GM21447 (cell line): ENCODE results near the gene AIRE.
"Not testable (repeated sequence)": the region's sequence is repeated elsewhere in the genome, so short reads cannot be mapped to it uniquely, and the experiment has no call there.

ENCODE experiments used
- ATAC-seq: cut with Tn5 transposase; IDR thresholded peaks from one replicate; pipeline ENCODE4 v1.9.1; 2021; ENCODE audit not compliant: unreplicated experiment

The AIRE gene

DNA sequence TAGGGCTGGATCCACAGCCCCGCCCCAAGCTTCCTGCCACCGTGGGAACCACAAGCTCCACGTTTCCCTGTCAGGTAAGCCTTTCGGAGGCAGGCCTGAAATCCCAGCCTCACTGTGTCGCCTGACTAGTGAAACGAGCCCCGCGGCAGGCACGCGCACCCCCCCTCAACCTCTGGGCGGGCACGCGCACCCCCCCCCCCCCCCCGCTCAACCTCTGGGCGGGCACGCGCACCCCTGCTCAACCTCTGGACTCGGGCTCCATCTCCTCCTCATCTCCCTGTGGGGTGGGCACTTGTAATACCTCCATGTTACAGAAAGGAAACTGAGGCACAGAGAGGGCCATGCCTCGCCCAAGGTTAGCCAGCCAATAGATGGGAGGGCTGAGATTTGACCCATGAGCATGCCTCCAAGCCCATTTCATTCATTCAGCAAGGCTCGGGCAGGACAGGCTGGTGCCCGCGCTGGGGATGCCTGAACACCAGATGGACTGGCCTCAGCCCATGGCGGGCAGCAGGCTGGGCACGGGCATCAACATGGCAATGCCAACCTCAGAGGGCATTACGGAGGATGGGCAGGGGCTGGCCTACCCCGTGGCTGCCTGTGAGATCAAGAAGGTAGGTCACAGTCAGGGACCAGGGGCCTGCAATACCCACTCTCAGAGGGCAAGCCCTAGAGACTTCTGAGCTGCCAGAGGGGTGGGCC, 48.8 kb downstream of the AIRE start:
- ATAC-seq: no peak

DNA sequence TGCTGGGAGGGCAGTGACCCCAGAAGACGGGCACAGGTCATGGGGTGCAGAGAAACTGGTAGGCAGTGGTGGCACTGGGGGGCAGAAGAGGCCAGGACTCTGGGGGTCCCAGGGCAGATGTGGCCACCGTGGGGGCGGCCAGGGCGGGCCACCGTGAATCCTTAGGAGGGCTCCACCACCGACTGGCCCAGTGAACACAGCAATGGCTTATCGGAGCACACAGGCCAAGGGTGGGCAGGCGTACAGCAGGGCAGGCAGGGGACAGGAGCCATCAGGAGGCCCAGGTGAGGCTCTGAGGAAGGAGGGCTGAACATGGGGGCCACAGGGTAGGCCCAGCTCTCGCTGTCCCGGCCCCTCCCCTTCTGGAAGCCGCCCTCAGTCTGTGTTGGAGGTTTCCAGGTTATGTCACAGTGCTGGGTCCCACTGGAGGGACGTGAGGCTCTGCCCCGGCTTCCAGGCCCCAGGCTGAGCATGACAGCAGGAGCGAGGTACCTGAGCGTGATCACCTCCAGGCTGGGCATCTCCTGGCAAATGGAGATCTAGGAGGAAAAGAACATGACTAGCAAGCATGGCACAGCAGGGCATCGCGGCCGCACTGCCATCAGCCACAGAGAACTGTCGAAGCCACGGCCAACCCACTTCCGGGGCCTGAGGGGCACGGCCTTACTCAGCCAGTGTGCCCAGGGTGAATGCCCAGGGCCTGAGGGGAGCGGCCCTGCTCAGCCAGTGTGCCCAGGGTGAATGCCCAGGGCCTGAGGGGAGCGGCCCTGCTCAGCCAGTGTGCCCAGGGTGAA, 49.8 kb downstream of the AIRE start:
- ATAC-seq: no peak

GRCh38 chr21:44337449-44337848, 51.8 kb downstream of the AIRE start:
- ATAC-seq: no peak

- no peak for ATAC-seq
These were observed 52.5 kb downstream of the AIRE start for GRCh38 chr21:44337941-44338895.

GRCh38 chr21:44338971-44339910, 53.6 kb downstream of the AIRE start, which contains the start of gene CFAP410:
Gene CFAP410 (minus strand): TSS chr21:44339390. CDS start chr21:44339194, 196 bp downstream.
- ATAC-seq: peak; percentile 80

DNA sequence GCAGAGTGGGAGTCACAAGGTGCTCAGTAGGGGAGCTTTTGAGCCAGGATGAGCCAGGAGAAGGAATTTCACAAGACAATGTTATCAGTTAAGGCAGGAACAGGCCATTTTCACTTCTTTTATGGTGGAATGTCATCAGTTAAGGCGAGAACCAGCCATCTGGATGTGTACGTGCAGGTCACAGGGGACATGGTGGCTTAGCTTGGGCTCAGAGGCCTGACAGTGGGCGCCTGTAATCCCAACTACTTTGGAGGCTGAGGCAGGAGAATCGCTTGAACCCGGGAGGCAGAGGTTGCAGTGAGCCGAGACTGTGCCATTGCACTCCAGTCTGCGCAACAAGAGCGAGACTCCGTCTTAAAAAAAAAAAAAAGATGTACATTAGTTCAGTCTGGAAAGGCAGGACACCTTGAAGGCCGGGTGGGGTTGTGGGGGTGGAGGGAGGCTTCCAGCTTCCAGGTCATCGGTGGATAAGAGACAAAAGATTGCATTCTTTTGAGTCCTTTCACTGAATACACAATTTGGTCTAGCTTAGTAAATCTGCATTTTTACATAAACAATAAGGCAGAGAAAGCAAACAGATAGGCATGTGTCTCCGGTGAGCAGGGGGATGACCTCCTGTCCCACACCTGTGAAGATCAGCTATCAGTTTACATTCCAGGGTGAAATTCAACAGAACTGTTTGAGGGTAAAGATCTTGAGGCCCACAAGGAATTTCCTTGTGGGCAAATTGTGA, 56.2 kb downstream of the AIRE start:
- not testable (repeated sequence) for ATAC-seq

DNA sequence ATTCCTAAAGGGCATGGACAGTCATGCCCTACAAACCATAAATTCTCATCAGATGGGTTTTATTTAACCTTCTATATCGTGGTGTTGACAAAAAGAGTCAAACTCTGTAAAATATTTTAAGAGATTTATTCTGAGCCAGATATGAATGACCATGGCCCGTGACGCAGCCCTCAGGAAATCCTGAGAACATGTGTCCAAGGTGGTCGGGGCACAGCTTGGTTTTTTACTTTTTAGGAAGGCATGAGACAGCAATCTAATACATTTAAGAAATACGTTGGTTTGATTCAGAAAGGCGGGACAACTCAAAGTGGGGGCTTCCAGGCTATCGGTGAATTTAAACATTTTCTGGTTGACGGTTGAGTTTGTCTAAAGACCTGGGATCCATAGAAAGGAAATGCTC, 57.3 kb downstream of the AIRE start:
- ATAC-seq: not testable (repeated sequence)

- no peak for ATAC-seq
These were observed 59.0 kb downstream of the AIRE start for GRCh38 chr21:44344541-44345183.

- ATAC-seq: no peak
These were observed 59.8 kb downstream of the AIRE start for GRCh38 chr21:44345495-44345894.

GRCh38 chr21:44347911-44348451, 62.3 kb downstream of the AIRE start:
- no peak for ATAC-seq
